ENCODE data around the gene ACOT12. TPM values are rescaled to one million over a fixed set of nuclear protein-coding genes. Genes with fewer than 3 reads are reported as not detected.

Gene ACOT12
- total RNA-seq, 1 donor from 2014 or later, result not detected

GRCh38 chr5:81313278-81313677 is 80.7 kb downstream of the ACOT12 start:
- Histone ChIP-seq H3K27me3 (no peaks in the 10 kb centered on the region), H3K4me1 (no peaks in the 10 kb centered on the region), H3K4me3 (no peak overlapping the region), H3K36me3 (peaks cover 29 to 43% of the 10 kb centered on the region in 2 donors), H3K9me3 (no peaks in the 10 kb centered on the region), H3K27ac (no peak overlapping the region)
- TF ChIP-seq CTCF (IDR thresholded peaks at IDR 0.05), result no peak
- intact Hi-C loops (cut with DNase I), result no loop called here
- DNase-seq (ENCODE audit: low spot score in 2 of 2), result no peak

DNA sequence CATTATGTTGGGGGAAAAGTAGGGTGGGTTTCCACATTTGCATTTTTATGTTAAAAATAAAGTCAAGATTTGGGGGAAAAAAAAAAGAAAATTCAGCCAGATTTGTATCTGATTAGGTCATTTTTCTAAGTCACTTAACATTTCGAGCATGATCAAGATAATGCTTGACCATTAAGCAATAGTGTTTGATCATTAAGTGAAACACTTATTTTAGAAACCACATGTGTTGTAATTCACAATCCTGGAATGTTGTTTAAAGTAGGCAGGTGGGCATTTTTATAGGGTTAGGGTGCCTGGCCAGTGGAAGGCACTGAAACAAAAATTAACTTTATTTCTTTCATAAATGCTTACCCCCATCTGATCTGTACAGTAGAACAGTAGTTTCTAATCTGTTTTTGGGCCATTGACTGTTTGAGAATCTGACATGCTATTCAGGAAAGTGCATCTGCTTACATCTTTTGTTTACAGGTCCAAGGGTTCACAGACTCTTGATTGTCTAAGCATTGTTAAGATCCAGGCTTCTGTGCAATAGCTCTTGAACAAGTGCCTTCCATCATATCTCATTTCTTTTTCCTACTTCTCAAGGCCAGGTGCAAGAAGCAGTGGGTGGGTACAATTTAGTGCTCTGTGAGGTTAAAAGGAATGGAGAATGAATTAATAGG is 83.4 kb downstream of the ACOT12 start:
- no peak overlapping the region for H3K4me3 ChIP-seq
- TF ChIP-seq CTCF (IDR thresholded peaks at IDR 0.05), result no peak
- DNase-seq (ENCODE audit: low spot score in 2 of 2), result no peak

DNA sequence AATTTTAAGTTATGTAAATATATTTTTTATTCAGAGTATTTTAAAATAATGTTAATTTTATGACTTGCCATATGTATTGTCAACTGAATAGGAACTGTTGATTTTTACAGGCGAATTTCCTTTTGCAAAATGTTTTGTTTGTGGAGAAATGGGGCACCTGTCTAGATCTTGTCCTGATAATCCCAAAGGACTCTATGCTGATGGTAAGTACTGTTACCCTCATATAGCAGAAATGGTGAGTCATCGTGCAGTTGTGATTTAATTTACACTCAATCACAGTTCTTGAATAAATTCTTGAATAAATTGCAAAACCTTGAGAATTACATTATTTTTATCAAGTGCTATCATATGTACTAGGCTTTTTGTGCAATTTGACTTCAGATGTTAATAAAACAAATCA is 85.1 kb downstream of the ACOT12 start:
- peaks cover 23 to 44% of the 10 kb centered on the region in 2 donors for H3K36me3 ChIP-seq
- H3K9me3 ChIP-seq, result no peaks in the 10 kb centered on the region
- no peaks in the 10 kb centered on the region for H3K27me3 ChIP-seq
- no peaks in the 10 kb centered on the region for H3K4me1 ChIP-seq
- TF ChIP-seq CTCF (IDR thresholded peaks at IDR 0.05), result no peak
- H3K4me3 ChIP-seq, result no peak overlapping the region
- intact Hi-C loops (cut with DNase I), result loop anchor here (10.0 kb wide), 1 partner anchor 666 kb away; the partner anchor contains the start of gene ATG10
- no peak for DNase-seq (ENCODE audit: low spot score in 2 of 2)
- H3K27ac ChIP-seq, result no peak overlapping the region

More for the DNA sequence above, 83.4 kb downstream of the ACOT12 start:
- Histone ChIP-seq H3K27me3 (no peaks in the 10 kb centered on the region), H3K9me3 (no peaks in the 10 kb centered on the region), H3K4me1 (no peaks in the 10 kb centered on the region), H3K27ac (no peak overlapping the region), H3K36me3 (peaks cover 29 to 43% of the 10 kb centered on the region in 2 donors)
- intact Hi-C loops (cut with DNase I), result no loop called here

GRCh38 chr5:81305785-81306184 is 88.1 kb downstream of the ACOT12 start:
- no peak for DNase-seq (ENCODE audit: low spot score in 2 of 2)
- no peaks in the 10 kb centered on the region for H3K9me3 ChIP-seq
- intact Hi-C loops (cut with DNase I), result loop anchor here (10.0 kb wide), 1 partner anchor 669 kb away; the partner anchor contains the start of gene ATG10
- H3K27me3 ChIP-seq, result no peaks in the 10 kb centered on the region
- H3K27ac ChIP-seq, result no peak overlapping the region
- TF ChIP-seq CTCF (IDR thresholded peaks at IDR 0.05), result no peak
- H3K4me3 ChIP-seq, result no peak overlapping the region
- peaks cover 6 to 16% of the 10 kb centered on the region in 2 donors for H3K36me3 ChIP-seq
- H3K4me1 ChIP-seq, result peaks cover 5 to 6% of the 10 kb centered on the region in 2 donors

- Histone ChIP-seq H3K4me3 (no peak overlapping the region), H3K27me3 (no peaks in the 10 kb centered on the region), H3K9me3 (no peaks in the 10 kb centered on the region), H3K27ac (no peak overlapping the region), H3K36me3 (peaks cover 0 to 6% of the 10 kb centered on the region in 2 donors), H3K4me1 (peaks cover 5 to 16% of the 10 kb centered on the region in 2 donors)
- DNase-seq (ENCODE audit: low spot score in 2 of 2), result no peak
- TF ChIP-seq CTCF (IDR thresholded peaks at IDR 0.05), result no peak
- intact Hi-C loops (cut with DNase I), result loop anchor here (5.0 to 10.0 kb wide), 2 partner anchors 204 to 671 kb away; partner anchors contain the start of gene ATG10
Measured at GRCh38 chr5:81303563-81303962, 90.4 kb downstream of the ACOT12 start.
